C4-2B (cell line): Measurements from ENCODE around the gene RAB31.

Experiments
- CTCF ChIP-seq: fragments of 450-650 bp; conservative IDR thresholded peaks from 2 replicates; pipeline ENCODE4 v1.5.1; 2017; ENCODE audit warnings: mild to moderate bottlenecking
- ZFX ChIP-seq: fragments of 450-650 bp; IDR thresholded peaks from 2 replicates; pipeline ENCODE4 v1.6.1; 2017

GRCh38 chr18:9762526-9762925 is 54.4 kb downstream of the RAB31 start:
- TF ChIP-seq CTCF (no peak), ZFX (no peak)
